CD4-positive, alpha-beta T cell treated with Interferon gamma for 1 hour (primary cell): ENCODE measurements around the gene HOXD9.

Experiments used
- DNase-seq: peaks from one replicate; pipeline ENCODE4 v3.0.0-alpha.2; 2020

The HOXD9 gene

GRCh38 chr2:176122683-176123410, at the start of gene HOXD9:
HOXD9 (plus strand) TSS chr2:176122719; CDS start chr2:176122769, 50 bp downstream.
- DNase-seq = no peak

- DNase-seq = no peak
Measured at GRCh38 chr2:176072951-176073904, 49.3 kb upstream of the HOXD9 start.

GRCh38 chr2:176074919-176075425, 47.5 kb upstream of the HOXD9 start:
- DNase-seq = no peak

- no peak for DNase-seq
Measured at GRCh38 chr2:176075481-176075880, 47.0 kb upstream of the HOXD9 start.

GRCh38 chr2:176076063-176076462, 46.5 kb upstream of the HOXD9 start:
- no peak for DNase-seq

GRCh38 chr2:176076796-176077195, 45.7 kb upstream of the HOXD9 start:
- DNase-seq = no peak

- no peak for DNase-seq
Measured at GRCh38 chr2:176078541-176079284, 43.8 kb upstream of the HOXD9 start.

- no peak for DNase-seq
Measured at GRCh38 chr2:176079285-176079830, 43.2 kb upstream of the HOXD9 start.

GRCh38 chr2:176079831-176080539, 42.5 kb upstream of the HOXD9 start:
- DNase-seq = no peak

GRCh38 chr2:176080540-176081375, 41.8 kb upstream of the HOXD9 start:
- no peak for DNase-seq

- DNase-seq = no peak
Measured at GRCh38 chr2:176081376-176081836, 41.1 kb upstream of the HOXD9 start.

GRCh38 chr2:176081837-176082524, 40.5 kb upstream of the HOXD9 start:
- DNase-seq = no peak

GRCh38 chr2:176082525-176082823, 40.0 kb upstream of the HOXD9 start:
- DNase-seq = no peak

- DNase-seq = no peak
Measured at GRCh38 chr2:176082824-176083751, 39.4 kb upstream of the HOXD9 start.

GRCh38 chr2:176083796-176084261, 38.7 kb upstream of the HOXD9 start, which contains the start of gene EVX2:
EVX2 (minus strand) TSS chr2:176083962; CDS start chr2:176083776, 186 bp downstream.
- no peak for DNase-seq

GRCh38 chr2:176084611-176085119, 37.9 kb upstream of the HOXD9 start:
- no peak for DNase-seq

- DNase-seq = no peak
Measured at GRCh38 chr2:176085120-176085788, 37.3 kb upstream of the HOXD9 start.
